LNCAP (cell line): ENCODE data around the gene OR4K1.

Experiments
- TF ChIP-seq, protein P1 (sequence below): fragments of 450-650 bp; IDR thresholded peaks from 2 replicates; pipeline ENCODE4 v1.5.1; 2017; ENCODE audit warnings: mild to moderate bottlenecking

The OR4K1 gene, protein sequence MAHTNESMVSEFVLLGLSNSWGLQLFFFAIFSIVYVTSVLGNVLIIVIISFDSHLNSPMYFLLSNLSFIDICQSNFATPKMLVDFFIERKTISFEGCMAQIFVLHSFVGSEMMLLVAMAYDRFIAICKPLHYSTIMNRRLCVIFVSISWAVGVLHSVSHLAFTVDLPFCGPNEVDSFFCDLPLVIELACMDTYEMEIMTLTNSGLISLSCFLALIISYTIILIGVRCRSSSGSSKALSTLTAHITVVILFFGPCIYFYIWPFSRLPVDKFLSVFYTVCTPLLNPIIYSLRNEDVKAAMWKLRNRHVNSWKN

GRCh38 chr14:19930617-19931016 lies at the start of gene OR4K1:
TSS of gene OR4K1 (plus strand) at chr14:19930917. CDS start at chr14:19935667, 4,750 bp downstream.
- TF ChIP-seq, protein P1, sequence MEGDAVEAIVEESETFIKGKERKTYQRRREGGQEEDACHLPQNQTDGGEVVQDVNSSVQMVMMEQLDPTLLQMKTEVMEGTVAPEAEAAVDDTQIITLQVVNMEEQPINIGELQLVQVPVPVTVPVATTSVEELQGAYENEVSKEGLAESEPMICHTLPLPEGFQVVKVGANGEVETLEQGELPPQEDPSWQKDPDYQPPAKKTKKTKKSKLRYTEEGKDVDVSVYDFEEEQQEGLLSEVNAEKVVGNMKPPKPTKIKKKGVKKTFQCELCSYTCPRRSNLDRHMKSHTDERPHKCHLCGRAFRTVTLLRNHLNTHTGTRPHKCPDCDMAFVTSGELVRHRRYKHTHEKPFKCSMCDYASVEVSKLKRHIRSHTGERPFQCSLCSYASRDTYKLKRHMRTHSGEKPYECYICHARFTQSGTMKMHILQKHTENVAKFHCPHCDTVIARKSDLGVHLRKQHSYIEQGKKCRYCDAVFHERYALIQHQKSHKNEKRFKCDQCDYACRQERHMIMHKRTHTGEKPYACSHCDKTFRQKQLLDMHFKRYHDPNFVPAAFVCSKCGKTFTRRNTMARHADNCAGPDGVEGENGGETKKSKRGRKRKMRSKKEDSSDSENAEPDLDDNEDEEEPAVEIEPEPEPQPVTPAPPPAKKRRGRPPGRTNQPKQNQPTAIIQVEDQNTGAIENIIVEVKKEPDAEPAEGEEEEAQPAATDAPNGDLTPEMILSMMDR: no peak

GRCh38 chr14:19895282-19895681 lies 35.4 kb upstream of the OR4K1 start:
- TF ChIP-seq, protein P1: no peak

DNA sequence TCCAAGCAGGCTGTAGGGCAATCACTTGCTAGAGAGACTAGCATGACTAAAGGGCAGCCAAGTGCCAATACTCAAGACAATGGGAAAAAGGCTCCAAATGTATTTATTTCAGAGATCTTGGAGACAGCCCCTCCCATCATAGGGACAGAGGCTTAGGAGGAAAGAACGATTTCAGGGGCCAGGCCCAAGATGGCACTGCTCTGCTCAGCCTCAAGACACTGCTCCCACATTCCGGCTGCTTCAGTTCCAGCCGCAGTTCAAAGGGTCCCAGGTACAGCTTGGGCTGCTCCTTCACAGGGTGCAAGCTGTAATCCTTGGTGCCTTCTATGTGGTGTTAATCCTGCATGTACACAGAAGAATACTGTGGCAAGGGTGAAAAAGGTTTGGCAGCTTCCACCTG lies 29.7 kb upstream of the OR4K1 start:
- TF ChIP-seq, protein P1: no peak

DNA sequence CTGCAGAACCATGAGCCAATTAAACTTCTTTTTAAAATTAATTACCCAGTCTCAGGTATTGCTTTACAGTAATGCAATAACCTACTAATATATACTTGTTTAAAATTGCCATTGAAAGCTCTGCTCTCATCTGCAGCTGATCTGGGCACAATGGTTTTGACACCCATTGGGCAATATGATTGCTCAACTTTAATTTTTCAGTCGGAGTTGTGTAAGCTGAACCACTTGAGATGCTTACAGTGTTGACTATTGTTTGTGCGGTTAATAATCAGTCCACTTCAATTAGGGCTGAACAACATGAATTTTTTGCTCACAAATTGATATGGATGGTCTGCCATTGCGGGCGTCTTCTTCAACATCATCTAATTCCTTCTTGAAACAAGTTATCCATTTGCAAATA lies 28.3 kb upstream of the OR4K1 start:
- TF ChIP-seq, protein P1: no peak

GRCh38 chr14:19906665-19907064 lies 24.1 kb upstream of the OR4K1 start:
- TF ChIP-seq, protein P1: no peak

- TF ChIP-seq, protein P1: no peak
Observed at GRCh38 chr14:19911114-19911513, 19.6 kb upstream of the OR4K1 start.

DNA sequence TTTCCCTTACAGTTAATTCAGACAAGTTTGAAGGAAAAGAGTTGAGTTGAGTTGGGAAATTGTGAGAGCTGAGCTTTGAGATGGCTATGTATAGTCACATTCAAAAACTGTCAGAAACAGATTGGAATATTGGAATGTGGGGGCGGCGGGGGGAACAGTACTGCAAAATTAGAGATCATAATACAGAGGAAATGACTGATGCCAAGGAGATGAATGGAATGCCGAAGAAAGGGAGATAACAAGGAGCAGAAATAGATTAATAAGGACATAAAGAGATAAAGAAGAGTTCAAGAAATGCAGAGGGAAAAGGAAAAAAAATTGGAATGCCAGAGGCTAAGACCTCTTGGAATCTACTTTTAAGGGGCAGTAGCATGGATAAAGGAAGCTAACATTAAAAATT lies 13.5 kb upstream of the OR4K1 start:
- TF ChIP-seq, protein P1: no peak
